Dedifferentiated amniotic fluid mesenchymal stem cell (primary cell): Measurements from ENCODE around the gene CRK.
"Not testable (repeated sequence)": the region's sequence is repeated elsewhere in the genome, so short reads cannot be mapped to it uniquely, and the experiment has no call there.

ENCODE experiments used
- DNase-seq: peaks from one replicate; pipeline ENCODE4 v3.0.0-alpha.2; 2016; ENCODE audit errors: extremely low spot score

Gene CRK

GRCh38 chr17:1387490-1388227, 68.4 kb downstream of the CRK start:
- not testable (repeated sequence) for DNase-seq

GRCh38 chr17:1386675-1387190, 69.3 kb downstream of the CRK start:
- DNase-seq: not testable (repeated sequence)

- no peak for DNase-seq
These were observed 69.8 kb downstream of the CRK start for GRCh38 chr17:1386265-1386664.

GRCh38 chr17:1385861-1386260, 70.2 kb downstream of the CRK start:
- DNase-seq: no peak

- DNase-seq: no peak
These were observed 71.1 kb downstream of the CRK start for GRCh38 chr17:1384905-1385435.

GRCh38 chr17:1379930-1380313, 76.1 kb downstream of the CRK start:
- no peak for DNase-seq

GRCh38 chr17:1379208-1379929, 76.7 kb downstream of the CRK start:
- DNase-seq: no peak

- DNase-seq: not testable (repeated sequence)
These were observed 77.6 kb downstream of the CRK start for GRCh38 chr17:1378476-1378860.

- no peak for DNase-seq
These were observed 78.7 kb downstream of the CRK start for GRCh38 chr17:1377334-1377733.

GRCh38 chr17:1376061-1376460, 80.0 kb downstream of the CRK start:
- no peak for DNase-seq

GRCh38 chr17:1375615-1376014, 80.4 kb downstream of the CRK start:
- DNase-seq: no peak

GRCh38 chr17:1374431-1375177, 81.4 kb downstream of the CRK start:
- no peak for DNase-seq

- no peak for DNase-seq
These were observed 82.3 kb downstream of the CRK start for GRCh38 chr17:1373707-1374237.

- DNase-seq: no peak
These were observed 83.4 kb downstream of the CRK start for GRCh38 chr17:1372618-1373017.

GRCh38 chr17:1371893-1372590, 84.0 kb downstream of the CRK start:
- no peak for DNase-seq
